Stromal cell of bone marrow (primary cell): ENCODE data around the gene DDN.

ENCODE experiments used
- DNase-seq: peaks from one replicate; pipeline ENCODE4 v3.0.0-alpha.2; 2012; ENCODE audit warnings: low read depth

The DDN gene

DNA sequence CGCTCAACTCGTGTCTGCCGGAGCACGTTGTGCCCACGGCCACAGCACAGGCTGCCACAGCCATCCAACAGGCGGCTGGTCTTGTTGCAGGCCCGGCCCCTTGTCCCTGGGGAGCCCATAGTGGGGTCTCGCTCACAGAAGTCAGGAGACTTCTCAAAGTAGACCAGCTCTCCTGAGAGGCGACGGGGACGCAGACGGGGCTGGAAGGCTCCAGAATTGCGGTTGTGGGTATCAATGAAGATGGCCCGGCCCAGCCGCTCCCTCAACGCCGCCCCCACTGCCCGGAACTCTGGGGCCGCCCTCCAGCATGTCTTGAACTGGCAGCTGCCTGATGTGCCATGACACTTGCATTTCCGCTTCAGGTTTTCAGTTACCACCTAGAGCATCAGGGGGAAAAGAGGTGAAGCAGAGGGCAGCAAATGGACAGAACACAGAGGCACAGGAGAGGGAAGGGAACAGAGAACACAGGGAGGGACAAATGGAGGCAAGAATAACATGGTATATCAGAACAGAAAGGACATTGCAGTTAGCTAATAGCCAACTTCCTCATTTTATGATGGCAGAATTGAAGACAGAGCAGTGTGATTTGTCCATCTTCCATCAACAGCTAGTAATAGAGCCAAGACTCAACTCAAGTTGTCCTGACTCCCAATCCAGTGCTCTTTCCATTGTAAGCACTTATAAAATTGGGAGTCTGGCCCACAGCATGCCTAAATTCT is 32.8 kb downstream of the DDN start:
- no peak for DNase-seq

DNA sequence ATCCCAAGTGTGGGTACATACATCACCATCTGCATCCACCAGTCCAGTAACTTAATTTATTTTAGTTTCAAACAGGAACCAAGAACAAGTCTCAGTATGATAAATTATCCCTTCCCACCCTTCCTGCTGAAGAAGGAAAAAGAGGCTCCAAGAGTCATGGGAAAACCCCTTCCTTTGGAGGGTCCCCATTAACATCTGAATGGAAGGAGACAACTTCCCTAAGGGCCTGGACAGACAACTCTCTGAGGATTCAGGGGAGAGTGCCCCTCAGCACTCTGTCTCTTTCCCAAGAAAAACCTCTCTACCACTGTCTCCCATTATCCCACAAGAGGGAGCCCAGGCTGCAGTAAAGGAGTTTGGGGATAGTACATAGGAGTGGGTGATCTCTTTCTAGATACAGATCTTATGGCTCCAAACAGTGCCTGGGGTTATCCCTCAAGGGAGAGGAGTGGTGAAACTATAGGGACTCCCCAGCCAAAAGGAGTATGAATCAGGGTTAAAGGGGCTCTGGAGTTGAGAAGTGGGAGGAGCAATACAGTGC is 33.8 kb downstream of the DDN start:
- no peak for DNase-seq

DNA sequence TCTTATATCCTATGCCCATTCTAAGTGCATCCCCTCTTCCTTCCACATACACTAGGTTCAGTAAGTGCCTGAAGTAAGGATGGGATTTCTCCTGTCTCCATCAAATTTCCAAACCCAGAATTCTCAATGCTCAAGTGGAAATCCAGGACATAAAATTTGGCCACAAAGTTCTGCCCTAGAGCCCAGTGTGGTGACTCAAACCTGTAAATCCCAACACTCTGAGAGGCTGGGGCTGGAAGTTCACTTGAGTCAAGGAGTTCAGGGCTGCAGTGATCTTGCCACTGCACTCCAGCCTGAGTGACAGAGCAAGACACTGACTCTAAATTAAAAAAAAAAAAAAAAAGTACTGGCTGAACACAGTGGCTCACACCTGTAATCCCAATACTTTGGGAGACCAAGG is 37.4 kb downstream of the DDN start:
- no peak for DNase-seq

DNA sequence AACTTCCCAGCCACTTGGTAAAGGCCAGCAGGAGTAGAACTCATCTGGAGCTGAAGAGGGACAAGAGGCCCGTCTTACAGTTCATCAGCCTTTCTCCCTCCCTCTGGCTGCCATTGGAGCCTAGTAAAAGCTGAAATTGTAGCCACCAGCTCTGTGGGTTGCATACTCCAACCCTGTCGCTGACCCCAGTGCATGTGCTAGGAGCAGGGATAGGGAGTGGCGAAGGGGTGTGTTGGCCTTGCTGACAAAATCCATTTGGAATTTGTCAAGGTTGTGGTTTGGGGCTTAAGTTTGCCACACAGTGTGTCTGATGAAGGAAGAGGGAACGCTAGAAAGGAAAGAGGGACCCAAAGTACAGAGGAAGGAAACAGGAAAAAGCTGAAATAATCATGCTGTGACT is 37.8 kb downstream of the DDN start:
- no peak for DNase-seq

GRCh38 chr12:48960834-48961233 is 38.3 kb downstream of the DDN start:
- DNase-seq = no peak

DNA sequence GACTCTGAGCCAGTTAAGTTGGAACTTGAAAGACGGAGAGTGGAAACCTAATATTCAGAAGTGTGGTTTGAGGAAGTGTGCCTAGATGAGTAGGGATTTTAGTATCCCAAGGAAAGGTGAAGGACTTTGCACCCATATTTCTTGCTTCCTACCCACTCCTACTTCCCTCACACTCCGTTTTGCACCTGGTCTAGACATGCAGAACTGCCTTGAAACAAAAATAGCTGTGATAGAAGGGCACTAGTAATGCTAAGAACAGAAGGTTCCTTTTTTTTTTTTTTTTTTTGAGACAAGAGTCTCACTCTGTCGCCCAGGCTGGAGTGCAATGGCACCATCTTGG is 41.2 kb downstream of the DDN start:
- no peak for DNase-seq

DNA sequence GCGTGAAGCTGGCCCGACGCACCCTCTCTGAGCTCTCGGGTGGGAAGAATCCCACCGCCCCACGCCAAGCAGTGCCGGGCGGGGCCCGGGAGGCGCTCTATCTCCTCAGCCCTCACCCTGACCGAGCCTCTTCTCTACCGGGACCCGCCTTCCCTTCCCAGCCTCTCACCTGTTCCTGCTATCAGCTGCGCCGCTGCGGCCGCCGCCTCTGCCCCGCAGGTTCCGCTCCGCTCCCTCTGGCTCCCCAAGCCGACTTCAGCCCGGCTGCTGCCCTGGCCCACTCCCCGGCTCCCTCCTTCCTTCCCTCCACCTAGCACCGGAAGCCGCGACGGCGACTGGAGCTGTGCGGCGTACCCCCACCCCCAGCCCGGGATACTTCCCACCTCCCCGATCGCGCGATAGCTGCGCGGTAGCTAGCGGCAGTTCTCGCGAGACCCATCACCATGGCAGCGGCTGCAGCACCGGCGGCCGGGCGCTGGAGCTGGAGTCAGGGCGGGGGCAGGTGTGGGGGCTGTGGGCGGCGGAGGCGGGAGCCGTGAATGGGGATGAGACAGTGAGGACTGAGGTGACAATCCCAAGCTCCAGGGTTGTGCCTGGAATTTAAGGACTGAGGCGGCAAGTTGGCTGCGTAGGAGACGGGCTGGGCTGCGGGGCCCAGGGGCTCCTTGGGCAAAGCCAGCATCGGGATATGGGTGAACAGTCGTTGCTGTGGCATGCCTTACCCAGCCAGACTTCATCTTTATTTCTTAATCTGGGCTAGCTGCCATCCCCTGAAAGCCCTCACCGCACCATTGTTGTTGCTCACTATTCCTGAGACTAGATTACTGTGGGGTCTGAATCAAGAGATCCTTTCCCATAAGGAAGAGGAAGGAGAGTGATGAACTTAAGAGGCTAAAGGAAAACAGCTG is 41.8 kb downstream of the DDN start, which contains the start of gene ARF3:
TSS of gene ARF3 (minus strand) at position 347 of the 908 bp plus-strand sequence. CDS start 16,392 bp downstream, outside the sequence.
- DNase-seq = peak; percentile 80

- DNase-seq = peak; percentile 97
Observed at GRCh38 chr12:48956279-48957140, 42.7 kb downstream of the DDN start.

DNA sequence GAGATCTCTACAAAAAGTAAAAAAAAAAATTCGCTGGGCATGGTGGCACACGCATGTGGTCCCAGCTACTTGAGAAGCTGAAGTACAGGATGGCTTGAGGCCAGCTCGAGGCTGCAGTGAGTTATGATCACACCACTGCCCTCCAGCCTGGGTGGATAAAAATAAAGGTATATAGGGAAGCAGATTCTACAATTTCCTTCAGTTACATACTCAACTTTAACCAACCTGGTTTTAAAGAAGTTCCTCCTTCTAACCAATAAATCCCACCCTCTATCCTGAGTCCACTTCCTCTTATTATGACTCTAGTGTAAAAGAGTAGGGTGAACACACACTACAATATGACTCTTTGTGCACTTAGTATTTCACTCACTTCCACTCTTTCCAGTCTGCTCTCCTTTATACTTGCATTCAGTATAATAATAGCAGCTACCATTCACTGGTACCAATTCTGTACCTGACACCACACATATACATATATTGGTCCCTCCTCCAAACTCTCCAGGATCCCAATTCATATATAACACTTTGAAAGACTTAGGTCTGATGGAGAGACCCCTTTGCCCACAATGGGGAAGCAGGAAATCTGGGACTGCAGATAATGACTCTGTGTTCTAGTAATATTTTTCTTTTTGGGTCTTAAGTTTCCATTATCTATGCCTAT is 44.2 kb downstream of the DDN start:
- no peak for DNase-seq

- no peak for DNase-seq
Observed at GRCh38 chr12:48954061-48954460, 45.1 kb downstream of the DDN start.

GRCh38 chr12:48952691-48953090 is 46.5 kb downstream of the DDN start:
- DNase-seq = no peak

- DNase-seq = no peak
Observed at GRCh38 chr12:48947727-48948126, 51.4 kb downstream of the DDN start.

GRCh38 chr12:48946943-48947342 is 52.2 kb downstream of the DDN start:
- DNase-seq = no peak

DNA sequence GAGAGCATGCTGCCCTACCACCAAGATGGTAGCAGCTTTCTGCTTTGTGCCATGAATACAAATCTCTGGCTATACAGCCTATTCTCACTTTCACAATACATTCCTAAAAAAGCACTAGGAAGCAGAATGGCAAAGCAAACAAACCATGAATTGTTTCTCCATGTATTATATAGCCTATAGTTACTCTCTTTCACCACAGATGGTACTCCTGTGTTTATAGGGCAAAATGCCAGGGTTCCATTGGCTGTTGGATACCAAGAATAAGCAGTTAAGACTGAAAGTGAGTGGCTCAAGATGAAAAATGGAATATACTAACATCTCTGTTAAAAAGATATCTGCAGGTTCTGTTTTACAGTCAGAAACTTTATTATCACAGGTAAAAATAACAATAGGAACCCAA is 53.0 kb downstream of the DDN start:
- DNase-seq = no peak
